Neural progenitor cell (in vitro differentiated cells): ENCODE results near the gene PLEKHN1.

Experiments
- CTCF ChIP-seq: fragments of 200-600 bp; sonication (generic); IDR thresholded peaks from 2 replicates; pipeline ENCODE4 v1.5.1; 2017; ENCODE audit warnings: antibody characterized with exemption, mild to moderate bottlenecking
- EZH2 ChIP-seq: fragments of 200-600 bp; sonication (generic); IDR thresholded peaks from 2 replicates; pipeline ENCODE4 v1.6.1; 2017; ENCODE audit warnings: antibody characterized with exemption, mild to moderate bottlenecking, moderate library complexity
- EZH2phosphoT487 ChIP-seq: fragments of 200-600 bp; sonication (generic); IDR thresholded peaks from 2 replicates; pipeline ENCODE4 v1.6.1; 2017; ENCODE audit warnings: antibody characterized with exemption

GRCh38 chr1:981955-982558, 15.8 kb downstream of the PLEKHN1 start, which contains the start of gene PERM1:
- TF ChIP-seq CTCF: no peak
- TF ChIP-seq EZH2: no peak
- no peak for TF ChIP-seq EZH2phosphoT487
